Measurements from ENCODE around the gene PECR.

DNA sequence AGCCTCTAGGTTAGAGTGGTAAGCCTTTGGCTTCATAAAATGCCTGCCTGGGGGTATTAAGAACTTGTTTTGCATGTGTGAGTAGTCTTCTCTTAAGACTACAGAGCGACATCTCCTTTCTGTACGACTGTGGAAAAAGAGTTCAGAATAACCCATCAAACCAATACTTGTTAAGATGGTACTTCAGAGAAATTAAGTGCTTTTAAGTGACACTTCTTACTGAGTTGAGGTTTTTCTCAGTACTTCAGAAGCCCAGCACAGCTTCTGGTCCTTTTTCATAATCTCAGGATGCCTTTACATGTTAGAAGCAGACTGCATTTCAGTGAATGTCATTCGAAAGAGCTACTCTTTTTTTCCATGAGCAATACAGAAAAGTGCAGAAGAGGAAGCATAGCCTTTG, 38.4 kb upstream of the PECR start:
- TF ChIP-seq, protein P1, sequence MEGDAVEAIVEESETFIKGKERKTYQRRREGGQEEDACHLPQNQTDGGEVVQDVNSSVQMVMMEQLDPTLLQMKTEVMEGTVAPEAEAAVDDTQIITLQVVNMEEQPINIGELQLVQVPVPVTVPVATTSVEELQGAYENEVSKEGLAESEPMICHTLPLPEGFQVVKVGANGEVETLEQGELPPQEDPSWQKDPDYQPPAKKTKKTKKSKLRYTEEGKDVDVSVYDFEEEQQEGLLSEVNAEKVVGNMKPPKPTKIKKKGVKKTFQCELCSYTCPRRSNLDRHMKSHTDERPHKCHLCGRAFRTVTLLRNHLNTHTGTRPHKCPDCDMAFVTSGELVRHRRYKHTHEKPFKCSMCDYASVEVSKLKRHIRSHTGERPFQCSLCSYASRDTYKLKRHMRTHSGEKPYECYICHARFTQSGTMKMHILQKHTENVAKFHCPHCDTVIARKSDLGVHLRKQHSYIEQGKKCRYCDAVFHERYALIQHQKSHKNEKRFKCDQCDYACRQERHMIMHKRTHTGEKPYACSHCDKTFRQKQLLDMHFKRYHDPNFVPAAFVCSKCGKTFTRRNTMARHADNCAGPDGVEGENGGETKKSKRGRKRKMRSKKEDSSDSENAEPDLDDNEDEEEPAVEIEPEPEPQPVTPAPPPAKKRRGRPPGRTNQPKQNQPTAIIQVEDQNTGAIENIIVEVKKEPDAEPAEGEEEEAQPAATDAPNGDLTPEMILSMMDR (IDR thresholded peaks at IDR 0.05 in 8 of 11, conservative IDR thresholded peaks at IDR 0.05 in 3 of 11), result no peak
- no peak for TF ChIP-seq POLR2AphosphoS5 (IDR thresholded peaks at IDR 0.05)

Data from spleen (tissue), 7 donors.